HG03103 (cell line): ENCODE measurements around the gene DHRS11.
"Not testable (repeated sequence)": the region's sequence is repeated elsewhere in the genome, so short reads cannot be mapped to it uniquely, and the experiment has no call there.

Experiments used
- ATAC-seq: cut with Tn5 transposase; IDR thresholded peaks from one replicate; pipeline ENCODE4 v1.9.1; 2021; ENCODE audit warnings: low read depth; ENCODE audit not compliant: unreplicated experiment

DHRS11 gene

DNA sequence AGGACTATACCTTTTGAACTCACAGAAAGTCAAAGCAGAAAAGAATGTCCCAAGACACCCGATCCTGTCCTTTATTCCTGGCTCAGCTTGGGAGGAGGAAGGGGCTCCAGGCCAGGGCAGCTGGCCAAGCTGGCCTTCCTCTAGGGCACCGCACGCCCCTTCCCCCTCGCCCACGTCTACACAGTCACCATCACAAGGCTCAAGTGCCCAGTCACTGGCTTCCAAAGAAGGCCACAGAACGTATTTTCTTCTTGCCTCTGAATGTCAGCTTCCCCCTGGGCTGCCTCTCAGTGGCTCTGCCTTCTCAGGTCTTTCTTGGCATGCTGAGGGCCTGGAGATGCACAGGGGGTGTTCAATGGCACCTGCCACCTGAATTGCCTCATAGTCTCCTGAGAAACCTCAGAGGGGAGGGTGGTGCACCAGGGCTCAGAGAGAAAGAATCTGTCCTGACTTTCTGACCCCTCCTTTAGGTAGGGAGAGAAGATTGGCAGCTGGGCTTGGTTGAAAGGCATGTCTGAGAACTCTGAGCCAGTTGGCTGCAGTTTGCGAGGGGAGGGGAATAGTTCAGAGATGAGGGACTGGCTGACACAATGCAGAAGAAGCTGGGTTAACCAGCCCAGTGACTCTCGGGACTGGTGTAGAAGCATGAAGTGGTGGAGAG, 2.1 kb downstream of the DHRS11 start:
- no peak for ATAC-seq

DNA sequence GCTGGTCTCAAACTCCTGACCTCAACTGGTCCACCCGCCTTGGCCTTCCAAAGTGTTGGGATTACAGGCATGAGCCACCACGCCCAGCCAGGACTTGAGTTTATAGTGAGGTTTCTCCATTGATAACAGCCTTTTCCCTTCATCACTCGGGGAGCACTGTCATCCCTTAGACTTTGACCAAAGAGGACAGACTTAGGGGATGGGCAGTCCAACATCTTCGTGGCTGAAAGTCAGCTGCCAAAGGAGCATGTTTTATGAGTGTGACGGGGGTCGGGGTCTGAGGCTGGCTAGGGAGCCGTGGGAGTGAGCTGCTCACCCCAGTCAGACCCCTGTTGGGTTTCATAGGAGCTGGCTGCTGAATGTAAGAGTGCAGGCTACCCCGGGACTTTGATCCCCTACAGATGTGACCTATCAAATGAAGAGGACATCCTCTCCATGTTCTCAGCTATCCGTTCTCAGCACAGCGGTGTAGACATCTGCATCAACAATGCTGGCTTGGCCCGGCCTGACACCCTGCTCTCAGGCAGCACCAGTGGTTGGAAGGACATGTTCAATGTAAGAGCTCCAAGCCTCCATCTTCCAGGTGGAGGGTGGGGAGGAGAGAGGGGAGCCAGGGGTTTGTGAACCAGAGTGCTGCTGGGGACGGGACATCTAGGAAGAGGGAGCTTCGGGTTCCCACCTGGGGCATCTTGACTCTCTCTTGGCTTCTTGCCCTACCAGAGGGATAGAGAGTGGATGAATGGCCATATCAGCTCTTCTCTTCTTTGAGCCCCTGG, 3.1 kb downstream of the DHRS11 start:
- ATAC-seq = no peak

DNA sequence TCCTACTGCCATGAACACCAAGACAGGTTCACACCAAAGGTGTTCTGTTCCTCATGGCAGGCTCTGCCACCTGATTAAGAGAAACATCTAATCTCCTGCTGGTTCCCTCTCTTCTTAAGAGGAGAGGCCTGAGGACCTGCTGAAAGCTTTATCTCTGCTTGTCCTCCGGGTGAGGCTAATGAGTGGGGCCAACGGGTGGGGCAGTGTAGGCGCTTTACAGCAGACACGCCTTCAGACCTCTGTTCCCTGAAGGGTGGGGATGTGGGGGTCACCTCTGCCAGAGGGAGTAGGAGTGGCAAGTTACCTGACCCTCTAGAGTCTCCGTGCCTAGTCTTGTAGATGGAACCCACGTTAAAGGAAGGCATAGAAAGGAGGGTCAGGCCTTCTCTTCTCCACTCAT, 5.5 kb downstream of the DHRS11 start:
- ATAC-seq = no peak

DNA sequence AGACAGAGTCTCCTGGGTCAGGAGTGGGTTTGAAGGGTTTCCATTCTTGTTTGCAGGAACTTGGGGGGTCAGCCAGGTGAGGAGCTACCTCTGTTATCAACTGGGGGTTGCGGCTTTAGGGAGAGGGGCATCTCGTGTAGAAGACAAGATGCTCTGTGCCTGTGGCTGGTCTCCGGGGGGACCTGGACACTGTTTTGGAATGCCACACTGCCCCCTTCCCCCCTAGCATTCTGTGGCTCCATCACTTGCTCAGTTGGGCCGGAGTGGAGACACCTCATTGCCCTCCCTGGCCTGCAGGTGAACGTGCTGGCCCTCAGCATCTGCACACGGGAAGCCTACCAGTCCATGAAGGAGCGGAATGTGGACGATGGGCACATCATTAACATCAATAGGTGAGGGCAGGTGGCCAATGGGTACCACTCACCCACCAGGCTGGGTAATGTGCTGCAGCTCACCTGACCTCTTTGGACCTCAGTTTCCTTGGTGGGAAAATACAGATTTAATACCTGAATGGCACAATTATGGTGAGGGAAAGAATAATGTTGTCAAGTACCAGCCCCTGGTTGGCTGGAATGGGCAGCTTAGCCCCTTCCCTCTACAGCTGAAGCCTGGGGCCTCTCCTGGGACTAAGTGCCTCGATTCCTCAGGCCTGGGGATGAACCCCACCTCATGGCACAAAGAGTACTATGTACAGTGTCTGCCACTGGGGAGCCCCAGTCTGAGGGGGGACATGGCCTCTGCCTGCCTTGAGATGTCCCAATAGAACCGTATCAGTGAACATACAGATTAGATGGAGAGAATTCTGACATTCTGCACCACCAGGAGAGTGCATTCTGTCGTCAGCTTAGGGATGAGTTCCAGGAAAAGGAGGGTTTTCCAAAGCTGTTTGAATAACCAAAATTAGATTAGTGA, 6.4 kb downstream of the DHRS11 start:
- no peak for ATAC-seq

DNA sequence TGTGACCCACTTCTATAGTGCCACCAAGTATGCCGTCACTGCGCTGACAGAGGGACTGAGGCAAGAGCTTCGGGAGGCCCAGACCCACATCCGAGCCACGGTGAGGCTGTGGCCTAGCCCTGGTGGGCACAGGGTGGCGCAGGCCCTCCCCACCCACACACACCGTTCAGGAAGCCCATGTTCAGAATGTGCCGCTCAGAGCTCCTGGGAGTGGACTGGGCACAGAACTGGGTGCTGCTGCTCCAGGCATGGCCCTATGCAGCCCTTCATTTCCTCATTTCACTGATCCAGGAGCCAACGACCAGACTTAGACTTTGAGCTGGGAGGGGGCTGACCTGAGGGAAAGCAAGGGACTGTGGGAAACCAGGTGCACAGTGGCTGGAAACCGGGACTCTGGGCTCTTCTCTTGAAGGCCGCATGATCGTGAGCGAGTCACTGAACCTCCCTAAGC, 7.3 kb downstream of the DHRS11 start:
- no peak for ATAC-seq

- no peak for ATAC-seq
Measured at GRCh38 chr17:36599546-36600250, 8.0 kb downstream of the DHRS11 start.

DNA sequence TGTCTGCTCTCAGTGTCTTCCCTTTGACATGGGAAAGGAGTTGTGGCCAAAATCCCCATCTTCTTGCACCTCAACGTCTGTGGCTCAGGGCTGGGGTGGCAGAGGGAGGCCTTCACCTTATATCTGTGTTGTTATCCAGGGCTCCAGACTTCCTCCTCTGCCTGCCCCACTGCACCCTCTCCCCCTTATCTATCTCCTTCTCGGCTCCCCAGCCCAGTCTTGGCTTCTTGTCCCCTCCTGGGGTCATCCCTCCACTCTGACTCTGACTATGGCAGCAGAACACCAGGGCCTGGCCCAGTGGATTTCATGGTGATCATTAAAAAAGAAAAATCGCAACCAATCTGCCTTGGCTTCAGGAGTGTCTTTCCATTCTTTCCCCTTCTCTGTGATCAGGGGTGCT, 8.8 kb downstream of the DHRS11 start:
- no peak for ATAC-seq

DNA sequence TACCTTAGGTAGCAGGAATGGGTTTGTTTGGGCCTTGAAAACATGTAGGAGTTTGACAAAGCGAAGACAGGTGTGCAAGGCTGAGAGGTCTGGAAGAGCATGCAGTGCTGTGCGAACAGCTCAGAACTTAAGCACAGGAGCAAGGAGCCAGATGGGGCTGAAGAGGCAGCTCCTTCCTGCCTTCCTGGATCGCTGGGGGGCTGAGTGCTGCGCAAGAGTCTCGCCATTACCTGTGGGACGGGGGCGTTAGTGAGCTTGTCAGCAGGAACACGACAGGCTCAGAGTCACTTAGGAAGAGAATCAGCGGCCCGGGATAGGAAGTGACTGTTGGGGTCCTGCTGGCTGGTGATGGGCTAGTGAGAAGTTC, 9.2 kb downstream of the DHRS11 start:
- ATAC-seq = no peak

GRCh38 chr17:36601303-36602029, 9.8 kb downstream of the DHRS11 start, which contains the start of gene MRM1:
Gene MRM1 (plus strand): TSS chr17:36601583. CDS start chr17:36601811, 228 bp downstream.
- peak; percentile 75 for ATAC-seq

- ATAC-seq = no peak
Measured at GRCh38 chr17:36602030-36602748, 10.5 kb downstream of the DHRS11 start.

- no peak for ATAC-seq
Measured at GRCh38 chr17:36602924-36603384, 11.3 kb downstream of the DHRS11 start.

DNA sequence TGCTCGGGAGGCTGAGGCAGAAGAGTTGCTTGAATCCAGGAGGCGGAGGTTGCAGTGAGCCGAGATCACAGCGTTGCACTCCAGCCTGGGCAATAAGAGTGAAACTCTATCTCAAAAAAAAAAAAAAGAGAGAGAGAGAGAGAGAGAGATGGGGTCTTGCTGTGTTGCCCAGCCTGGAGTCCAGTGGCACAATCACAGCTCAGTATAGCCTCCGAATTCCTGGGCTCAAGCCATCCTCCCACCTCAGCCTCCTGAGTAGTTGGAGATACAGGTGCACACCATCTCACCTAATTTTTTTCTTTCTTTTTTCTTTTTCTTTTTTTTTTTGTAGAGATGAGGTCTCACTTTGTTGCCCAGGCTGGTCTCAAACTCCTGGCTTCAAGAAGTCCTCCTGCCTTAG, 13.3 kb downstream of the DHRS11 start:
- not testable (repeated sequence) for ATAC-seq

DNA sequence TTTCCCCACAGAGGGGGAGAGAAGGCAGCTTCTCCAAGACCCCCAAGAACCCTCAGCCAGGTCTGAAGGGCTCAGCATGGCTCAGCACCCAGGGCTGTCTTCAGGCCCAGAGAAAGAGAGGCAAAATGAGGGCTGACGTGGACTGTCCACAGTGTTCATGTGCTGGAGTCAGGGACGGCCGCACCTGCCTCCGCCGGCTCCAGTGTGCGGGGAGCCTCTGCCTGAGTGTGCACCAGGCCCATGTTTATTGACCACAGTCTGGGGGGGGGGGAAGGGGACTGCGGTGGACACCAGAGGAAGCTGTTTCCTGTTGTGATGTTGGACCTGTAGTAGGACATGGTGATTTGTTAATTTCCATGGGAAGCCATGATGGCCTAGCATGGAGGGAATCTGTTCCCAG, 16.6 kb downstream of the DHRS11 start:
- ATAC-seq = no peak

- ATAC-seq = no peak
Measured at GRCh38 chr17:36608794-36609497, 17.3 kb downstream of the DHRS11 start.

DNA sequence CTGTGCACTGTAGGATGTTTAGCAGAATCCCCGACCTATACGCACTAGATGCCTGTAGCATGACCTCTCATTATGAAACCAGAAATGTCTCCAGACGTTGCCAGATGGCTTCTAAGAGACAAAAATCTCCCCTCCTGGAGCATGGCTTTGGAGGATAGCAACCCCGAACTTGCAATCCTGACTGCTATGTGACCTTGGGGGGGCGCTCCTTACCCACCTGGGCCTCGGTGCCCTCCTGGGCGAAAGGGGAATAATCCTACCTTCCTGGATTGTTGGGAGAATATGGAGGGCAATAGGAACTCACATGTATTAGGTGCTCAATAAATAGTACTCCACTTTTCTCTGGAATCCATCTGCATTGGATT, 17.8 kb downstream of the DHRS11 start:
- no peak for ATAC-seq

DNA sequence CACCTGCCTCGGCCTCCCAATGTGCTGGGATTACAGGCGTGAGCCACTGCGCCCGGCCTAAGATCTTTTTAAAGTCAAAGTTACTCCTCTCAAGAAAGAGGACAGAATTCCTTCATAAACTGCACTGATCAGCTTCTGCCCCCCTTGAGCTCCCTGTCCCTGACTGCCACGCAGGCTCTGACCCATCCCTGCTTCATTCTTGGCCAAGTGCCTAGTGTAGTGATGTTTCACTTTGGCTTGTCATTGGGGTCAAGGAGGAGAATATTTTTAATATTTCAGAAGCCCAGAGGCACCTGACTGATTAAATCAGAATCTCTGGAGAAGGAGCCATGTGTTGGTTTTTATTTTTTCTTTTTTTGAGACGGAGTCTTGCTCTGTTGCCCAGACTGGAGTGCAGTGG, 18.8 kb downstream of the DHRS11 start:
- no peak for ATAC-seq

DNA sequence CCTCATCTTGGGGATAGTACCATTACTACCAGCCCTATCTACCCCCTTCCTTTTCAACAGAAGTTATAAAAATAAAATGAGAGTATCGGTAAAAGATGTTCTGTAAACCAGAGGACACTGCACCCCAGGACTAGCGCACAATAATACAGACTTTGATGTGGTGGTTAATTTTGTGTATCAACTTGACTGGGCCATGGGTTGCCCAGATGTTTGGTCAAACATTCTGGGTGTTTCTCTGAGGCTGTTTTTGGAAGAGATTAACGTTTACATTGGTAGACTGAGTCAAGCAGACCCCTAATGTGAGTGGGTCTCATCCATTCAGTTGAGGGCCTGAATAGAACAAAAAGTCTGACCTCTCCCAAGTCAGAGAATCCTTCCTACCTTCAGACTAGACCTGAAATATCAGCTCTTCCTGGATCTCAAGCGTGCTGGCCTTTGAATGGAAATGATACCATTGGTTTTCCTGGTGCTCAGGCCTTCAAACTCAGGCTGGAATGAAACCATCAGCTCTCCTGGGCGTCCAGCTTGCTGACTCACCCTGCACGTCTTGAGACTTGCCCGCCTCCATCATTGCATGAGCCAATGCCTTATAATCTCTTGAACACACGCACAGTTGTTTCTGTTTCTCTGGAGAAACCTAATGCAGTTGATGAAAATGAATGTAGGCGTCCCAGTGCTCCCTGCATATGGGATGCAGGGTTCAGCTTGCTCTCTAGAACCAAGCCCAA, 19.8 kb downstream of the DHRS11 start:
- ATAC-seq = no peak

GRCh38 chr17:36612323-36612722, 20.6 kb downstream of the DHRS11 start:
- no peak for ATAC-seq
